H7 (cell line): Measurements from ENCODE around the gene FANCD2. TPM values are rescaled to one million over a fixed set of nuclear protein-coding genes. Genes with fewer than 3 reads are reported as not detected.
"Not testable (repeated sequence)": the region's sequence is repeated elsewhere in the genome, so short reads cannot be mapped to it uniquely, and the experiment has no call there.

Source experiments
- DNase-seq: peaks from one replicate; pipeline ENCODE4 v3.0.0; 2012
- H3K27me3 ChIP-seq: 2 replicates; pipeline ENCODE4 v1.6.0; 2011; ENCODE audit warnings: mild to moderate bottlenecking, low read length; ENCODE audit not compliant: control insufficient read depth, insufficient read depth
- H3K36me3 ChIP-seq: replicated peaks from 2 replicates; pipeline ENCODE4 v1.5.1; 2011; ENCODE audit warnings: low read length; ENCODE audit not compliant: control insufficient read depth, insufficient read depth
- H3K4me3 ChIP-seq: 2 replicates; pipeline ENCODE4 v1.5.1; 2011; ENCODE audit warnings: low read depth, mild to moderate bottlenecking, control low read depth, low read length, moderate library complexity; ENCODE audit not compliant: insufficient read depth
- total RNA-seq: library from RNA; depleted of rRNA; stranded (reverse); fragments of >200 nt; shearing (Covaris generic); gene quantifications from 2 replicates; pipeline ENCODE4 v1.2.3, GENCODE V29; 2014

FANCD2 gene
- total RNA-seq, 1 experiment from 2014 or later = 67.7 TPM

DNA sequence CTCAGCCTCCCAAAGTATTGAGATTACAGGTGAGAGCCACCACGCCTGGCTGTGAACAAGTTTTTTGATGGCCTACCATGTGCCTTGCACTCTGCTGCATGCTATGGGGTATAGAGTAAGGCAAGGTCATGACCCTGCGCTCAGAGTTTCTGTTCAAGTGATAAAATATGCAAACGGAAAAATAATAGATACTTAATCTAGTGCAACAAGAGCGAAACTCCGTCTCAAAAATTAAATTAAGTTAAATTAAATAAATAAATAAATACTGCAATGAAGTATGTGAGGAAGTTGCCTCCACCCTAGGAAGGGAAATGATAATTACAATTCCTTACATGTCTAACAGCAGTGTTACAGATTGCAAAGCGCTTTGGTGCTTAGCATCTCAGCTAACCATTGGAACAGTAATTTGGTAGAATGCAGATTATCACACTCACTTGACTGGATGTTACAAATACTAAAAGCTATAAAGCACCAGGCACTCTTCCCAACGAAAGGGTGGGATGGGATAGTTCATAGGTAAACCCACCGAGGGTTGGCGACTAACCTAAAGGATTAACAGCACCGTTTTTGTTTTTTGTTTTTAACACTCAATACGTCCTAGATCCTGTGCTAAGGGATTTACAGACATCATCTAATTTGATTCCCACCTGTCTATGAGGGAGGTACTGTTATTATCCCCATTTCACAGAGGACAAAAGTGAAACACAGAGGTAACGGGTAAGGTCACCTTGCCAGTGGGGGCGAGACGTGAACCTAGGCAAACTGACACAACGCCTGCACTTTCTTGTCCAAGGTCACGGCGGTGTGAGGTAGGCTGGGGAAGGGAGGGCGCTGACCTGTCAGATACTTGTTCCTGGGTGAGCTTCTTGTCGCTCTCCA lies 793 bp upstream of the FANCD2 start:
- peak overlapping the region; percentile 92 for H3K4me3 ChIP-seq
- H3K27me3 ChIP-seq = no peaks in the 10 kb centered on the region
- H3K36me3 ChIP-seq = peaks cover 7% of the 10 kb centered on the region
- no peak for DNase-seq

DNA sequence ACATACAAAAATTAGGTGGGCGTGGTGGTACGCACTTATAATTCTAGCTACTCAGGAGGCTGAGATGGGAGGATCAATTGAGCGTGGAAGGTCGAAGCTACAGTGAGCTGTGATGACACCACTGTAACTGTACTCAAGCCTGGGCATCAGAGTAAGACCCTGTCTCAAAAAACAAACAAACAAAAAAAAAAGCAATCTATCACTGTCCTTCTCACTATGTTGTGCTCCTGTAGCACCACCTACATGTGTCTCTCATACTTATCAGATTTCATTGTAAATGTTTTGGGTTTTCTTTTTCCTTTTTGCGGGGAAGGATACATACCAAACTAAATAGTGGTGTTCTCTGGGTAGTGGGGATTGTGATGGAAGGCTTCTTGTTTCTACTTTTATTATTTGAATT lies 14.8 kb downstream of the FANCD2 start:
- DNase-seq = no peak
- Histone ChIP-seq H3K4me3 (no peak overlapping the region), H3K36me3 (peaks cover 24% of the 10 kb centered on the region), H3K27me3 (no peaks in the 10 kb centered on the region)

DNA sequence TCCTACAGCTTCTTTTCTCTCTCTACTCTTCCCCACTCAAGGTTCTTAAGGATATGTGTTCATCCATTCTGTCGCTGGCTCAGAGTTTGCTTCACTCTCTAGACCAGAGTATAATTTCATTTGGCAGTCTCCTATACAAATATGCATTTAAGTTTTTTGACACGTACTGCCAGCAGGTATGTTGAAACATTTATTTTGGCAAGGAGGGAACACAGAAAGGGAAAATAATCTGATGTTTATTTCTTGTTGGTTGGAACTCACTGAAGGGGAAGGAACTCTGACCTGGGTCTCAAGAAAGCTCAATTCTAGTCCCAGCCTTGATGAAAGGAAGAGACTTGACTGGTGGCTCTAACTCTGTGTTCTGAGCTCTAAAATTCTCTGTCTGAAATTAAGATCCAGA lies 21.6 kb downstream of the FANCD2 start:
- DNase-seq = no peak
- Histone ChIP-seq H3K4me3 (no peak overlapping the region), H3K36me3 (peaks cover 6% of the 10 kb centered on the region), H3K27me3 (no peaks in the 10 kb centered on the region)

DNA sequence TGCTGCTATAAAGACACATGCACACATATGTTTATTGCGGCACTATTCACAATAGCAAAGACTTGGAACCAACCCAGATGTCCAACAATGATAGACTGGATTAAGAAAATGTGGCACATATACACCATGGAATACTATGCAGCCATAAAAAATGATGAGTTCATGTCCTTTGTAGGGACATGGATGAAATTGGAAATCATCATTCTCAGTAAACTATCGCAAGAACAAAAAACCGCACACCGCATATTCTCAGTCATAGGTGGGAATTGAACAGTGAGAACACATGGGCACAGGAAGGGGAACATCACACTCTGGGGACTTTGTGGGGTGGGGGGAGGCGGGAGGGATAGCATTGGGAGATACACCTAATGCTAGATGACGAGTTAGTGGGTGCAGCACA lies 26.8 kb downstream of the FANCD2 start:
- not testable (repeated sequence) for H3K27me3 ChIP-seq, H3K4me3 ChIP-seq, H3K36me3 ChIP-seq, DNase-seq

DNA sequence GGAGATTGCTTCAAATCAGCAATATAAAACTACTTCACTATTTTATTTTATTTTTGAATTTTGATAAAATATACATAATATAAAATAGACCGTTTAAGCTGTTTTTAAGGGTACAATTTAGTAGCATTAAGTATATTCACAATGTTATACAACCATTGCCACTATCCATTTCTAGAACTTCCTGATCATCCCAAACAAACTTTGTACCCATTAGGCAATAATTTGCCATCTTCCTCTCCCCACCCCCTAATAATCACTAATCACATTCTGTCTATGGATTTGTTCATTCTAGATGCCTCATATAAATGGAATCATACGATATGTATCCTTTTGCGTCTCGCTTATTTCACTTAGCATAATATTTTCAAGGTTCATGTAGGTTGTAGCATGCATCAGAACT lies 28.9 kb downstream of the FANCD2 start:
- DNase-seq = no peak
- Histone ChIP-seq H3K36me3 (peaks cover 2% of the 10 kb centered on the region), H3K4me3 (no peak overlapping the region), H3K27me3 (no peaks in the 10 kb centered on the region)

DNA sequence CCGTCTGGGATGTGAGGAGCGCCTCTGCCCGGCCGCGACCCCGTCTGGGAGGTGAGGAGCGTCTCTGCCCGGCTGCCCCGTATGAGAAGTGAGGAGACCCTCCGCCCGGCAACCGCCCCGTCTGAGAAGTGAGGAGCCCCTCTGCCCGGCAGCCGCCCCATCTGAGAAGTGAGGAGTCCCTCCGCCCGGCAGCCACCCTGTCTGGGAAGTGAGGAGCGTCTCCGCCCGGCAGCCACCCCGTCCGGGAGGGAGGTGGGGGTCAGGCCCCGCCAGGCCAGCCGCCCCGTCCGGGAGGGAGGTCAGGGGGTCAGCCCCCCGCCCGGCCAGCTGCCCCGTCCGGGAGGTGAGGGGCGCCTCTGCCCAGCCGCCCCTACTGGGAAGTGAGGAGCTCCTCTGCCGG lies 43.8 kb downstream of the FANCD2 start:
- not testable (repeated sequence) for DNase-seq, H3K4me3 ChIP-seq, H3K27me3 ChIP-seq
- H3K36me3 ChIP-seq = peaks cover 20% of the 10 kb centered on the region

DNA sequence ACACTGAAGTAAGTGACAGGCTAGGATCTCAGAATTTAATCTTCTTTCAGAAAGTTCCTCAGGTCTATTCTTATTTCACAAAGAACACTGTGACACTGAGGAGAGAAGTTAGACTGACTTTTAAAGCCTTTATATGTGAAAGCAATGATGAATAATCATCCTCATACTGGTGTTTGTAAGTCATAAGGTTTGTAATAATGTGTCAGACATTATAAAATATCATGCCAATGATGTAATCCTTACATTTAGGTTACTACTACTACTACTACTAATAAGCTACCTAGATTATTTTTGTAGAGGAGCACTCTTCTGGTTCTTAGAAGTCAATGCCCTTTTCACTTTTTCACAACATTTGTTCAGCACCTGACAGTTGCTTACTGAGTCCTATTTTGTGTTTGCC lies 48.4 kb downstream of the FANCD2 start:
- Histone ChIP-seq H3K36me3 (peaks cover 5% of the 10 kb centered on the region), H3K27me3 (no peaks in the 10 kb centered on the region), H3K4me3 (no peak overlapping the region)
- no peak for DNase-seq

DNA sequence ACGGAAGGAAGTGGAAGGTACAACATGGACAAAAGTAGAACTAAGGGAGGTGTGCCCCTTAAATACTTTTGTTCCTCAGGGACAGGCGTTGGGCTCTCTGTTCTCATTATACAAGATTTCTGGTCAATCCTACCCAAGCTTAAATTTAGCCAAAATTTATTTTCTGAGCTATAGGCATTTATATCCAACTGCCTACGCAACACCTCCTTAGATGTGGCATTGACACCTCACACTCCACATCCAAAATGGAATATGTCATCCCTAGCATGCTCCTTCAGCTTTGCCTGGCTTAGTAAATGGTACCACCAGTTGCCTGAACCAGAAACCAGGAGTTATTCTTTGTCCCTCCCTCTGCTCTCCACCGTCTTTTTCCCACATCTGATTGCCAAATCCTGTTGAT lies 55.6 kb downstream of the FANCD2 start:
- Histone ChIP-seq H3K36me3 (peaks cover 21% of the 10 kb centered on the region), H3K4me3 (no peak overlapping the region), H3K27me3 (no peaks in the 10 kb centered on the region)
- DNase-seq = no peak

DNA sequence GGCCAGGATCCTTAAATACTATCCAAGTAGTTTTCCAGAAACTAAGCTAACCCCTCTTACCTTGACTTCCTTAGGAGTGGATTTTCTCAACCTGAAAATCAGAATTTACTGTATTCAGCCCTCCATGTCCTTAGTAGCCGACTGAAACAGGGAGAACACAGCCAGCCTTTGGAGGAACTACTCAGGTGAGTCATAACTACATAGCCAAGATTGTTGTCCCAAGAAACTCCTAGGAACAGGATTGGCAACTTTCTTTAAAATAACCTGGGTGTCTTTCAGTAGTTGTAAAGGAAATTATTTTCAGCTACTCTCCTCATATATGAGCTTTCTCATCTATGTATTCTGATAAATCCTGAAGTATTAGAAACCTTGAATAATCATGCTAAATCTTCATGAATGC lies 59.5 kb downstream of the FANCD2 start:
- DNase-seq = no peak
- no peaks in the 10 kb centered on the region for H3K27me3 ChIP-seq

DNA sequence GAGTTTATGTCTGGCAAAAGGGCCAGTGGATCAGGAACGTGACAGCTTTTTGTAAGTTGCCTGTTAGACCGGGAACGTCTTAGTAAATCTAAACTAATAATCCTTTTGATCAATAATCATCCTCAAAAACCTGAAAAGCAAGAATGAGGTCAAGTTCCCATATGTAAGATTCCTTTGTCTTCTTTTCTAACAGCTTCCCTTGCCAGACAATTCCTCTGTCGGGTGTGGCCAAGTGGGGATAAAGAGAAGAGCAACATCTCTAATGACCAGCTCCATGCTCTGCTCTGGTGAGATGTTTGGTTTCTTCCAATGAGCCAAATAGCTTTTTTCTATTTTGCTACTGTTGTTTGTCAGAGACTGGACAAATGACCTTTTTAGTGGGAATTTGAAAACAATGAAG lies 62.0 kb downstream of the FANCD2 start:
- DNase-seq = no peak
- no peaks in the 10 kb centered on the region for H3K27me3 ChIP-seq
- no peak overlapping the region for H3K4me3 ChIP-seq
- peaks cover 29% of the 10 kb centered on the region for H3K36me3 ChIP-seq

More for the DNA sequence above, 59.5 kb downstream of the FANCD2 start:
- Histone ChIP-seq H3K4me3 (no peak overlapping the region), H3K36me3 (peaks cover 31% of the 10 kb centered on the region)

DNA sequence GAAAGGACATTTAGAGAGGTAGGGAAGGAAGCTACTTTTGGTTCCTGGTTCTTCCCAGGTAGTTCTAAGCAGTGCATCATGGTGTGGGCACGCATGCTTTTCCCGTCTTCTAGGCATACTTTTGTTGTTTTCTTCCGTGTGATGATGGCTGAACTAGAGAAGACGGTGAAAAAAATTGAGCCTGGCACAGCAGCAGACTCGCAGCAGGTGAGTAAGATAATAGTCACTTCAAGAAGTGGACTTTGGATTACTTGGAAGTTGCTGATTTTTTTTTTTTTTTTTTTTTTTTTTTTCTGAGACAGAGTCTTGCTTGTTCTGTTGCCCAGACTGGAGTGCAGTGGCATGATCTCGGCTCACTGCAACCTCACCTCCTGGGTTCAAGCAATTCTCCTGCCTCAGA lies 63.9 kb downstream of the FANCD2 start:
- no peak for DNase-seq
- Histone ChIP-seq H3K4me3 (no peak overlapping the region), H3K27me3 (no peaks in the 10 kb centered on the region), H3K36me3 (peaks cover 32% of the 10 kb centered on the region)

DNA sequence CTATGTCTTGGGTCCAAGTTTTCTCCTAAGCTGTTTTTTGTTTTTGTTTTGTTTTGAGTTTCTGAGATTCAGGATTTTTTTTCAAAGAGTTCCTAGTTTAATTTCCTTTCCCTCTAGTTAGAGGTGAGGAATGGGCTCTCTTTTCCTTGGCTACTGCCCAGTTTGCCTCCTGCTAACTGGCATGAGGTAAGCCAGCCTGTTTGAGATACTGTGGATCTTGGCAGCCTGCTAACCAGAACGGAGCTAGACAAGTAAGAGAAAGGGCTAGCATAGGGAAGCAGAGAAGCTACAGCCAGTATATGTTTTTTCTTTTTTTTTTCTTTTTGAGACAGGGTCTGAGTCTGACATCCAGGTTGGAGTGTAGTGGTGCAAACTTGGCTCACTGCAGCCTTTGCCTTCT lies 64.5 kb downstream of the FANCD2 start:
- not testable (repeated sequence) for DNase-seq, H3K4me3 ChIP-seq, H3K27me3 ChIP-seq
- H3K36me3 ChIP-seq = peaks cover 33% of the 10 kb centered on the region

DNA sequence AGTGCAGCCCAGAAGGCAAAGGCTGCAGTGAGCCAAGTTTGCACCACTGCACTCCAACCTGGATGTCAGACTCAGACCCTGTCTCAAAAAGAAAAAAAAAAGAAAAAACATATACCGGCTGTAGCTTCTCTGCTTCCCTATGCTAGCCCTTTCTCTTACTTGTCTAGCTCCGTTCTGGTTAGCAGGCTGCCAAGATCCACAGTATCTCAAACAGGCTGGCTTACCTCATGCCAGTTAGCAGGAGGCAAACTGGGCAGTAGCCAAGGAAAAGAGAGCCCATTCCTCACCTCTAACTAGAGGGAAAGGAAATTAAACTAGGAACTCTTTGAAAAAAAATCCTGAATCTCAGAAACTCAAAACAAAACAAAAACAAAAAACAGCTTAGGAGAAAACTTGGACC lies 65.2 kb downstream of the FANCD2 start:
- DNase-seq, H3K27me3 ChIP-seq, H3K4me3 ChIP-seq: not testable (repeated sequence)
- H3K36me3 ChIP-seq = peaks cover 31% of the 10 kb centered on the region

DNA sequence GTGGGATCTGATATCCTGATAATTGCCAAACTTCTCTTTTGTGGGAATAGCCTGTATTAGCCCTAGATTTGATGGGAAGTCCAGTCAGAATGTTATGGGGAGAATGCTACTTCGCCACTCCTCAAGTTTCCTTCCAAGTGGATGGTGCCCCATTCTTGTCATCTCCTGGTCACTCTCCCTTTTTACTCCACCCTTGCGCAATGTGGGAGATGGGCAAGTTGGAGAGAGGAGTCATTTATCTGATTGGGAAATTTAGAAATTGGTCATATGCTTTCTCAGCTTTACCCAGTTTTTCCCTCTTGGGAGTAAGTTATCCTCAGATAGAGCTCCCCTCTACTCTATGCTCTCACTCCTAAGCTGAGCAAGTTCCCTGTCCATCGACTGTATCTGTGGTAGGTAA lies 67.4 kb downstream of the FANCD2 start:
- peaks cover 21% of the 10 kb centered on the region for H3K36me3 ChIP-seq
- H3K4me3 ChIP-seq = no peak overlapping the region
- no peaks in the 10 kb centered on the region for H3K27me3 ChIP-seq
- no peak for DNase-seq

DNA sequence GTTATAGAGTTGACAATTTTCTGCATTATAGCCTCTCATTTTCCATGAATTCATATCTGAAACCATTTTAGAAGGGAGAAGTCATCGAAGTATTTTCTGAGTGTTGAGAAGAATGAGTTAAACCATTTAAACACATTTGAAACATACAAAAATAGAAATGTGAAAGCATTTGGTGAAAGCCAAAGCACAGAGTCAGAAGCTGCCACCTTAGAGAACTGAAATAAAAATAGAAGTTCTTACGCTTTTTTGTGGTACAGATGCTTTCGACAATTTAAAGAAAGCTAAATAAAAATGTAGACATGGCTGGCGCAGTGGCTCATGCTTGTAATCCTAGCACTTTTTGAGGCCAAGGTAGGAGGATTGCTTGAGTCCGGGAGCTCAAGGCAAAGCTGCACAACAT lies 72.8 kb downstream of the FANCD2 start:
- H3K4me3 ChIP-seq = no peak overlapping the region
- no peak for DNase-seq
- H3K36me3 ChIP-seq = peaks cover 13% of the 10 kb centered on the region
- no peaks in the 10 kb centered on the region for H3K27me3 ChIP-seq
